ENCODE data around the gene SERINC5.

DNA sequence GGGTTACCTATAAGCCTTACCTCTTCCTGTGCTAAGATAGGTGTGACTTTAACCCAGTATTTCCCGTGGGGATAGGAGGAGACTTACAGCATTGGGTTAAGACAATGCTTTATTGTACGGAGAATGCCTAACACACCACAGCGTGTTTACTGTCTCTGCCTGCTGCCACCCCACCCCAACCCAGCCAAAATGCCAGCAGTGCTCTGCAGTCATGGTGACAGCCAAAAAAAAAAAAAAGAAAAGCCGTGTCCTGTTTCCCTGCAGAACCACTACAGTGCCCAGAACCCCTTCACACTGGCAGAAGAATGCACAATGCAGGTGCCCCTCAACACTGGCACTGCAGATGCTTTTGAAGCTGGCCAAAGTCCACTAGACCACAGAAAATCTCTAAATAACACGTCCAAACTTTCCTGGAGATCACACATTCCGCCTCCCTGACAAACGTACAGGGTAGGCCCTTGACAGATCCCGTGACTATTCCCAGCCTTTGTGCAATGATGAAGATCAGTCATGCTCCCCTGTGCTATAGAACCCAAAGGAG lies 102.2 kb downstream of the SERINC5 start:
- TF ChIP-seq TCF4 (CRISPR knock-in tag; IDR thresholded peaks at IDR 0.05; ENCODE audit: borderline replicate concordance) (no peak), CREB5 (CRISPR knock-in tag; IDR thresholded peaks at IDR 0.05; ENCODE audit: low read depth) (no peak), BACH2 (CRISPR knock-in tag; IDR thresholded peaks at IDR 0.05; ENCODE audit: borderline replicate concordance) (no peak), RARB (CRISPR knock-in tag; IDR thresholded peaks at IDR 0.05) (no peak), ZFP30 (CRISPR knock-in tag; IDR thresholded peaks at IDR 0.05) (no peak), POU6F1 (CRISPR knock-in tag; IDR thresholded peaks at IDR 0.05; ENCODE audit: borderline replicate concordance, low read depth) (no peak), ZFP3 (CRISPR knock-in tag; IDR thresholded peaks at IDR 0.05) (no peak), ISL1 (CRISPR knock-in tag; IDR thresholded peaks at IDR 0.05) (no peak), ZNF70 (CRISPR knock-in tag; IDR thresholded peaks at IDR 0.05) (no peak)

All from SK-N-SH treated with all-trans-retinoic acid at 6 μM for 48 hours (cell line).